ENCODE results near the gene ELFN1.

Gene ELFN1

GRCh38 chr7:1727812-1728570 is 57.9 kb downstream of the ELFN1 start:
- no peak for DNase-seq (ENCODE audit: low read depth)

GRCh38 chr7:1729183-1729582 is 59.1 kb downstream of the ELFN1 start:
- no peak for DNase-seq (ENCODE audit: low read depth)

DNA sequence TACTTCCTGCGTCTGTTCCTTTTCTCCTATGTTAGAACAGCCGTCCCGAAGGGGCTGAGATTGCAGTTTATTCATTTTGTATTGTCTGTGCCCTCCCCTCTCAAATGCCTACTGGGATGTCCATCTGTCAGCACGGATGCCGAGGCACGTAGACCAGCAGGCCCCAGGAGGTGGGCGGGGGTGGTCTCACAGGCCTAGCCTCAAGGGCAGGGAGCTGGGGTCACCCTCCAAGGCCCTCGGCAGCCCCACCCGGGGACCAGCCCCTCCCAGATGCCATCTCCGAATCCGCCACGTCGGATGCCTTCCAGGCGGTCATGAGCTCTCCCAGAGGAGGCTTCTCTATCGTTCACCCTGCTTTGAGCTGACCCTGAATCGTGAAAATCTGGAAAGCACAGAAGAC is 59.7 kb downstream of the ELFN1 start:
- no peak for DNase-seq (ENCODE audit: low read depth)

DNA sequence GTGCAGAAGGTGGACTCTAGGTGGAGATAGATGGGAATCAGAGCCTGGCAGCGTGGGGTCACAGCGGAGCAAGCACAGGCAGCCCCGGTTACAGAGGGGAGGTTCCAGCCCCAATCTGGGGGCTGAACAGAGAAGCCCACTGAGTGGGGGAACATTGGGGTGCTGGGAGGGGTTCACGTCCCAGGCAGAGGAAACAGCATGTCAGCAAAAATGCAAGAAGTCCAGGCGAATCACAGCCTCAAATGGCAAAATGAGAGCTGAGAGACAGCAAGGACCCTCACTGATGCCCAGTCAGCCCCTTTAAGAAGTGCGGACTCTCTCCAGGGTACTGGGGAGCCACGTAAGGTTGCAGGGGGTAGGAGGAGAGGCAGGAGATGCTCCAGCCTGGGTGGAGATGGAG is 62.0 kb downstream of the ELFN1 start:
- no peak for DNase-seq (ENCODE audit: low read depth)

DNA sequence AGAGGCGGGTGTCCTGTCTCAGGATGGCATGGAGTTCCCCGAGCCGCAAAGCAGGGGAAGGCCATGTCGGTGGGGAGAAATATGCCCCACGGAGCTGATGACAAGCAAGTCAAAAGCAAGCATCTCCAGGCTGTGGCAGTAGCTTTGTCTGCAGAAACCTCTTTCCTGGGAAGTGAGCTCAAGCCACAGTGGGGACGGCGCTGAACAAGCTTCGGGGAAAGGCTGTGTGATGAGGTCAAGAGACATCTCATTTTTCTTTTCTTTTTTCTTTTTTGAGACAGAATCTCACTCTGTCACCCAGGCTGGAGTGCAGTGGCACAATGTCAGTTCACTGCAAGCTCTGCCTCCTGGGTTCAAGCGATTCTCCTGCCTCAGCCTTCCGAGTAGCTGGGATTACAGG is 62.6 kb downstream of the ELFN1 start:
- DNase-seq (ENCODE audit: low read depth) = no peak

DNA sequence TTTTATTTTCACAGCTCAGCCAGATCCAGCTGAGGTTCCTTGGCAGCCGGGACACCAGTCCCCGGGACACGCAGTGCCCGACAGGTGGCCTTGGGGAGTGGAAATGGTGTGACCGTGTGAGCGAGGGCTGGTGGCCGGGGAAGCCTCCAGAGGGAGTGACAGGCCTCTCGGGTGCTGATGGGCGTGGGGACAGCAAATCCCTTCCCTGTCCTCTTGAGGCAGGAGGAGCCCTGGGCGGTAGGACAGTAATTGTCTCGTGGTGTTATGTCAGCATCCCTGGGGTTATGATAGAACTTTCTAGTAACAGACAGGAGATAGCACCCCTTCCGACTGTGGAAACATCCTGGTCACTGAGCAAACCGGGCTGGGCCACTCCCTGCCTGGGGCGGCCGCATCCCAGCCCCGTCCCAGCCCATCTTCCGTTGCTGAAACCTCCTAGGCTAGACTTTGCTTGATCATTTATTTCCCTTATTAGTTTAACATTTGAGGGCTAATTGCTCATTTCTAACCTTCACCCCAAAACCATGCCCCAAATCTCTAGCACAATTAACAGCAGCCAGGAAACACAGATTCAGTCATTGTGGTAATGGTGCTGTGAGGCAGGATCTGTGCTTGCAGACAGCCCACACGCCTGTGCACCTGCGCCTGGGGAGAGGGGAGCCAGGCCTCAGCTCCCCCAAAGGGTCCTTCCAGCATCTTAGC is 63.3 kb downstream of the ELFN1 start:
- DNase-seq (ENCODE audit: low read depth) = no peak

- DNase-seq (ENCODE audit: low read depth) = no peak
These were observed 64.0 kb downstream of the ELFN1 start for GRCh38 chr7:1733908-1734730.

GRCh38 chr7:1735262-1735661 is 65.2 kb downstream of the ELFN1 start:
- no peak for DNase-seq (ENCODE audit: low read depth)

- DNase-seq (ENCODE audit: low read depth) = no peak
These were observed 65.9 kb downstream of the ELFN1 start for GRCh38 chr7:1735806-1736483.

DNA sequence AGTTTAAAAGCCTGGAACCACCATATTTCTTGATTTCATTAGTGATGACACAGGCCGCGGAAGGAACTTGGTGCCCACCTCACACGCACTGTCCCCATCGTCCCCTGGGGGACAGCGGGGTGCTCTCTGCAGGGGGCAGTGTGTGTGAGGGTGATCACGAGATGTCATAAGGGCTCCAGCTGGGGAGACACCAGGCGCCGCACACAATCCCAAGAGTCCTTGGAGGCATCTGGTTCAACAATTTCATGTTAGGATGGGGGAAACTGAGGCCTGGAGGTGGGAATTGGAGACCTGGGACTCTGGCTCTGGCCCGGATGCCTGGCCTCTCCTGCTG is 66.4 kb downstream of the ELFN1 start:
- no peak for DNase-seq (ENCODE audit: low read depth)

- no peak for DNase-seq (ENCODE audit: low read depth)
These were observed 66.8 kb downstream of the ELFN1 start for GRCh38 chr7:1736830-1737229.

GRCh38 chr7:1737523-1737922 is 67.4 kb downstream of the ELFN1 start:
- DNase-seq (ENCODE audit: low read depth) = no peak

GRCh38 chr7:1737956-1738355 is 67.9 kb downstream of the ELFN1 start:
- DNase-seq (ENCODE audit: low read depth) = no peak

DNA sequence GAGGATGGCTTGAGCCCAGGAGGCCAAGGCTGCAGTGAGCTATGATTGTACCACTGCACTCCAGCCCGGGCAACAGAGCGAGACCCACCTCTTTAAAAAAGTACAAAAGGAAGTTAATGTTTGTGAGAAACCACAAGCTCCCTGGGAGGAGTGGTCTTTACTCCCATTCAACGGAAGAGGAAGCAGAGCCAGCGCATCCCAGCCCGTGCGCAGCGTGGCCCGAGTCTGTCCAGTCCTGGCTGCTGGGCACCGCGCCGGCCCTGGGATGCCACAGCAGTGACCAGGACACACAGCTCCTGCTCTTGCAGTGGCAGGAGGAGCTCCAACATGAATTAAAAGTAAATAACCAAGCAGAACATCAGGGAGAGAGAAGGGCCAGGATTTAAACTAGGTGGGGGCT is 68.4 kb downstream of the ELFN1 start:
- DNase-seq (ENCODE audit: low read depth) = no peak

DNA sequence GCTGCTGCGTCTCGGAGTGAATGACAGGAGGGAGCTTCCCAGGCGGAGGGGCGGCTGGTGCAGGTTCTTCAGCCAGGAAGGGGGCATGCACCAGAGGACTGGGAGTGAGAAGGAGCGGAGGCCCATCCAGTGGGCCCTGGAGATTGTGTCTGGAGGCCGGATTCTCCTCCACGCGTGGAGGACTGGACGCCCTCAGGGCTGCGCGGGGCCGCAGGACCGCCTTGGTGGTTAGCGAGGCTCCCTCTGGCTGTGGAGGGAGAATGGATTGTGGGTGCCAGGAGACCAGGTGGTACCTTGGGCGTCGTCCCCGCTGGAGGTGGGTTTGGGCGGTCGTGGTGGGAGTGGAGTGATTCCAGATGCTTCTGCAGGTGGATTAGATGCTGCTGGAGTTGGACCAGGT is 68.9 kb downstream of the ELFN1 start:
- no peak for DNase-seq (ENCODE audit: low read depth)

GRCh38 chr7:1739593-1739992 is 69.5 kb downstream of the ELFN1 start:
- DNase-seq (ENCODE audit: low read depth) = no peak

DNA sequence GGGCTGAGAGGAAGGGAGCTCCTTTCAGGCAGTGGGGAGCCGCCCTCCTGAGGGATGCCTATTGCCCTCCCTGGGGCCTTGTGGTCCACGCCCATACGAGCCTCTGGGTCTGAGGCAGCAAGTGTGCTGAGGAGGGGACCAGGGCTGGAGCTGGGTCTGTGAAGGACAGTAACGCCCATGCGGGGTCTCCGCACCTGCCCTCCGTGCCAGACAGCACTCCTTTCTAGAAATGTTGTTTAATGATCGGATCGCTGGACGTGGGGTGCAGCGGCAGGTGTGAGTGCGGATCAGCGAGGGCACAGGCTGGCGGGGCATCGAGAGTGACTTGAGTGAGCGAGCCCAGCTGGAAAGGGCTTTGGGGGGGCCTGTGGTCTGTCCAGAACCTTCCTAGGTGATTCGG is 70.1 kb downstream of the ELFN1 start:
- no peak for DNase-seq (ENCODE audit: low read depth)

GRCh38 chr7:1741246-1741645 is 71.2 kb downstream of the ELFN1 start:
- DNase-seq (ENCODE audit: low read depth) = no peak

GRCh38 chr7:1741751-1742554 is 71.9 kb downstream of the ELFN1 start:
- DNase-seq (ENCODE audit: low read depth) = no peak

DNA sequence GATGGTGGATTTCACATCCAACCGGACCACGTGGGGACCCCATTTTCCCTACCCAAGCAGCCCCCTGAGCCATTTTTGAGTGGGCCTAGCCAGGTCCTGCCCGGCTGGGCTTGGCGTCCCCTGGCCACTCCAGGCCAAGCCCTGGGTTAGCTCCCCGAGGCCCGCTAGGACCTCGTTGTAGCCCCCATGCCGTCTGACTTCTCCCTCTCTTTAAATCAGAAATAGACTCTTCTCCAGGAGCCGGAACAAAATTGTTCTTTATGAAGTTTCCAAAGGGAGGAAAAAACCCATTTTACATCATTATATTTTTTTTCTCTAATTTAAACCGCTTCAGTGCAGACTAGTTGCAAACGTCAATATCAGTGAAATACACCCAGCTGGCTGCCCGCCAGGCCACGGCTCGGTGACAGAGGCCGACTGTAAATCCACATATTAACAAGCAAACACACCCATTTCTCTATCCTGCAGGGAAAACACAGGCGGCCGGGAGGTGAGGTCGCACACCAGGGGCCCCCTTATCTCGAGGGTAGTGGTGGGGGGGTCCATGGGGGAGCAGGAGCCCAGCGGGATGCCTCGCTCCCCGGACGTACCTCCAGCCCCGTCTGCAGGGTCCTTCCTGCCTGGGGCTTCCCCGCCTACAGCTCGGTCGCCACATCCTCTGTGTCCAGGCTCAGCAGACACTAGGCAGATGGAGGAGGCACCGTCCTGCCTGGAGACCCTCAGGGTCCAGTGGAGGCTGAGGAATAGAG is 72.7 kb downstream of the ELFN1 start:
- DNase-seq (ENCODE audit: low read depth) = peak; percentile 19

All from activated gamma-delta T cell treated with anti-CD3 and anti-CD28 coated beads, Interleukin-2, amount 50 U/mL, for 16 hours (primary cell).